GM19193 (cell line): Measurements from ENCODE around the gene CSPG4.
A peak's percentile ranks its signal among the peaks of the same experiment; 100 is the strongest.

Experiments used
- POLR2A ChIP-seq: IDR thresholded peaks from 4 replicates; pipeline ENCODE4 v1.6.1; 2011; ENCODE audit not compliant: insufficient read depth, insufficient read length; ENCODE audit errors: extremely low read depth

CSPG4 gene

DNA sequence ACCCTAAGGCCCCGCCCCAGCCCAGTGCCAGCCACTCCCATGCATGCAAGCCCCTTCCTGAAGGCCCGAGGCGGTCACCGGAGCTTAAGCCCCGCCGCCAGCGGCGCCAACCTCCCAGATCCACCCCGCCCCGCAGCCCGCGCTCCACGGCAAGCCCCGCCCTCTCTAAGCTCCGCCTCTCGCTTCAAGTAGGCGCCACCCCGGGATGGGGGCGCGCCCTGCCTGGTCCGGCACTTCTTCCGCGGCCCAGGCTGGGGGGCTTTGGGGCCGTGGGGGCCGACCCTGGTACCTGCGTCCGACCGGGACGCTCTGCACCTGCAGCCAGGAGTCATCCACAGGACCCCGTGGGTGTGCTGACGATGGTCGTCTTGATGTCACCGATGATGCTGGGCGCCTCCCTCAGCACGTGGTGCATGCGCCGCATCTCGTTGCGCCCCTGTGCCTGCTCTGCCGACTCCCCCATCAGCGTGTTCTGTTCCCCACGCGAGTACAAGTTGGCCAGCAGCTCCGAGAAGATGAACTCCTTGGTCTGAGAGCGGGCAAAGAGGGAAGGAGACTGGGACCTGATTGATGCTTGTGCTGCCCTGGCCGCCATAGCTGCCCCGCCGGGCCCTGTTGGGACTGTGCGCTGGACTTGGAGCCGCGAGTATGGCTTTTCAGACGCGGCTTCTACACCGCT is 26.1 kb upstream of the CSPG4 start:
- no peak for TF ChIP-seq POLR2A

DNA sequence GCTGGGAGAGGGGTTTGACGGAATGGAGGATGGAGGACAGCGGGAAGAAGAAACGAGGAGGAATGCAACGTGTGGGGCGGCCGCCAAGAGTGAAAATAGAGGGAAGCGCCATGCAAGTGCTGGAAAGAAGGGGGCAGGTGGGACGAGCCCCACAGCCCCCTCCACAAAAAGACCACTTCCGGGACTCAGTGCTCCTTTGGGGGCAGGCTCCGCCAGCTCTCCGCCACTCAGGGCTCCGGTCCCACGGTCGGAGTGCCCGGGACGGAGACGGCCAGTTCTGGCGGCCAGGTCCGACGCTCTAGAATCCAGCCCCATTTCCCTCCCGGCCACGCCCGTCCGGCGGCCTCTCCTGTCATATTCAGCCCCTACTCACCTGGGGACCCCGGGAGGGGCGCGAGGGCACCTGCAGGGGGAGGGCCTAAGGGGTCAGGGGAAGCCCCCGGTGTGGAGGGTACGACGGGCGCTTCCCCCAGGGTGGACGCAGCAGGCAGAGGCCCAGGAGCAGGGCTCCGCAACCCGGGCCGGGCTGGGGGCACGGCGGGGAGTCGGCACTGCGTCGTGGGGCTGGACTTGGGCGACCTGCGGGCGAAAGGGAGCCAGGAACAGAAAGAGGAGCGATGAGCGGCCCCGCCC is 25.5 kb upstream of the CSPG4 start:
- peak; percentile 49 for TF ChIP-seq POLR2A

DNA sequence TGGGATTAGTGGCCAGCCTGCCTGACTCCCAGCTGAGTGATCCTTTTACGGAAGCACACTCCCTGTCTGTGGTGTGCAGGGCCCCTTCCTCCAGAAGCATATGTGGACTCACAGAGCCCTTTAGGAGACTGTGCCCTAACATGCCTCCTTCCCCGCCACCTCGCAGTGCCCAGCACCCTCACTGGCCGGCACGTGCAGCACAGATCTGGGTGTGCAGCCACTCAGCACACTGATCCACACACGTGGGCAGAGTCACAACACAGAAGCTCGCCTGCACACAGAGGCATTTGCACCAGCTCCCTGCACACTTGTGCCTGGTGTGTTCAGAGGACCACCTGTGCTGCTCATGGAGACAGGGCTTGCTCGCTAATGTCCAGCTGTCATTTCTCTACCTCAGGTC is 23.6 kb upstream of the CSPG4 start:
- TF ChIP-seq POLR2A = no peak

DNA sequence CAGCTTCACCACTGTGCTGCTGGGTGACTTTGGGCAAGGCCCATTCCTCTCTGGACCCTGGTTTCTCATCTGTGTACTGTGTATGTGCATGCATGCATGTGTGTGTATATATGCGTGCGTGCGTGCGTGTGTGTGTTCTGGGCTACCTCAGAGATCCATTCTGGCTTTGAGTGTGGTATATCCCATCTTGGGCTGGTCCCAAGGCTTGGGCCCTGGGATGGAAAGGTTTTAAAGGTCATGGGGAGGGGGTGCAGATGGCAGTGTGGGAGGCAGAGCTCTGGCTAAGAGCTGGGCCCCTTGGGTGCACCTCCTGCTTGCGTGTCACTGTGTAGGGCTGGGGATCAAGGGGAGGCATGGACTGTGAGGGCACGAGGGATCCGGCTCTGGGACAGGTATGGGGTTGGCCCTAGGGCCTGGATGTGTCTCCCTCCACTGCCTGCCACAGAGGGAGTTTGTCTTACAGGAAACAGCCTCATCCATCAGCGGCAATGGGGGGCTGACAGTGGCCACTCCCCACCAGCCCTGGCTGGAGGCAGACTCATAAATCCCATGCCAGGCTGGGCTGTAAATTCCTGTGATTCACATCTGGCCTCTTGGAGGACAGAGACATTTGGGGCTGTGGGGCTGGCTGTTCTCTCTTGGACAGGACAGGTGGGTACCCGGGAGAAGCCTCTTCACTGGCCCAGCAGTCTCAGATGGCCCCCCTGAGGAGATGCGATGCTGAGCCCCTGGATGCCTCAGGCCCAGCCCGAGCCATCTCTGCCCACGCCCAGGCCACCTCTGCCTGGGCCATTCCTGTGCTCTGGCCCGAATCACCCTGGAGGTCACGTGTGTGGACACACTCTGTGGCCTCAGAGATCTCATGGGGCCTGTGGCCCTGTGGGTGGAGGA is 21.4 kb upstream of the CSPG4 start:
- no peak for TF ChIP-seq POLR2A

DNA sequence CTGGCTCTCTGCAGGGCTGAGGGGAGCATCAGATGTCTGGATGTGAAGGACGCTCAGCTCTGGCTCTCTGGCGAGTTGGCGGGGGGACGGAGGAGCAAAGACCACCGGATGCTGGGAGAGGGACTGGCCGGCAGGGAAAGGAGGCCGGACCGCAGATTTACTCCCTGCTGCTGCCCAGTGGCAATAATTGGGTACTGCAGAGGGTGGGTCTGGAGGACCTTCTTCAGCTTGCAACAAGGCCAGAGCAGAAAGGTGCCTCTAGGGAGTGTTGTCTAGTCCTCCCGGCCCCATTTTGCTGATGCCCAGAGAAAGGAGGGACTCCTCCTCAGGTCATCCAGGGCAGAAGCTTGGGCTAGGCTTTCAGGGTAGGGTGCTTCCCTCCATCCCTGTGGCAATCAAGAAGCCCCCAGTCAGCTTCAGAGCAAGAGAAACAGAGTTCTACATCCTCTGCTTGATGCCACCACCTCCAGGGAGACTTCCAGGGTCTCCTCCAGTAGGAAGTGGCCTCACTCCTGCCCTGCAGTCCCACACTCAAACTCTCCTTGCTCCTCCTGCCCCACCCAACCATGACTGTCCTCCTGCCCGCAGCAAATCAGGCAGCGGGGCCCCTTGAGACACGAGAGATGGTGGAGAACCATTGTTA is 20.3 kb upstream of the CSPG4 start:
- TF ChIP-seq POLR2A = no peak

DNA sequence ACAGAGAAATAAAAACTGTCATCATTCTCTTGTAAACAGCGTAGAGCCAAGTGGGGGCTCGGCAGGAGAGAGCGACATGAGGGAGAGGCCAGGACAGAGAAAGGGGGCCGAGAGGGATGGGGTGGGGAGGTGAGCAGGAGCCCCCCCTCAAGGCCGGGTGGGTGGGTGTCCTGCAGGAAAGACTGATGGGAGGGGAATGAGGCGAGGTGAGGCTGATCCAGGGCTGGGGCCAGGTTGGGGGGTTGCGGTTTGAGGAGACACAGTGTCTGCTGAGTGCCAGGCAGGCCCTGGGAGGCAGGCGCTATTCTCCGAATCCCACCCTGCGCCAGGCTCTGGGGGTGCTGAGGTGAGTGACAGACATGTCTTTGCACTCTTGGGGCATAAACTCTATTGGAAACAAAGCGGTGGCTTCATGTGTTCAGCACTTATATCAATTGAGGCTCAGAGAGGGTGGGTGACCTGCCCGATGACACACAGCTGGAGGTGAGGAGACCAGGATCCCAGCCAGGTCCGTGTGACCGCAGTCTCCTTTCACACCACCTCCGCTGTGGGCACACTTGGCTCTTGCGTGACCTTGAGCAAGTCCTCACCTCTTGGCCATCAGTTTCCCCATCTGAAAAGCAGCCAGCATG is 19.6 kb upstream of the CSPG4 start:
- TF ChIP-seq POLR2A = no peak

DNA sequence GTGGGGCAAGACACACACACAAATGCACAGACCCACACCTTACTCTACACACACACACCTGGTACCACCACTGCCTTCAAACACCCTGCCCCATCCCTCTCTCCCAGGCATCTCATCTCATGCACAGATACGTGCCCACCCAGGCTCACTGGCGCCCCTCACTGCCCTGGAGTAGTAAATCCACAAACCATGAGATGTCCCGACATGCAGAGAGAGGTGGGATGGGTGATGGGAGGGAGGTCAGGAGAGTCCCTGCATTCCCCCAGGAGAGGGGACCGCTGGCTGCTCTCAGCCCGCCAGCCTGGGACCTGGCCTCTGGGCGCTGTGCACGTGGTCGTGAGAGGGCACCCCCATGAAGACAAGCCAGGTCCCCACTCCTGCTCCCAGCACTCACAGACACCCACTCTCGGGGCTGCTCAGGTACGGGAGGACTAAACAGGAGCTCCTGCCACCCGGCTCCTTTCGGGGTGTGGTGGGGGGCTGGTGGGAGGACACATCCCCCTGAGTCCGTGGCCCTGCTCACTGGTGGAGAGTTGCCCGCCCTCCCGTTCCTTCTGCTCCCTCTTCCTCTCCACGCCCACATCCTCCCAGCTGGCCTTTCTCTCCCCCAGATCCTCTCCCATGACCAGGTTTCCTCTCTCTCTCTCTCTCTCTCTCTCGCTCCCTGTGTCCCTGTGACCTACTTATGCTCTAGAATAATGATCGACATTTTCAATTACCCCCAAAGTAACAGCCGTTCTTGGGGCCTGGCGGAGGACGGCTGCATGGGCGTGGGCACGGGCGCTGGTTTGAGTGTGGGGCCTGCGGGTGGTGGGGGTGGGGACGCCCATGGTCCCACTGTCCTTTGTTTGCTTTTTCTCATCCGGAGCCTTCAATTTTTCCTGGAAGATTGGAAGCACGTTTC is 18.9 kb upstream of the CSPG4 start:
- TF ChIP-seq POLR2A = no peak

DNA sequence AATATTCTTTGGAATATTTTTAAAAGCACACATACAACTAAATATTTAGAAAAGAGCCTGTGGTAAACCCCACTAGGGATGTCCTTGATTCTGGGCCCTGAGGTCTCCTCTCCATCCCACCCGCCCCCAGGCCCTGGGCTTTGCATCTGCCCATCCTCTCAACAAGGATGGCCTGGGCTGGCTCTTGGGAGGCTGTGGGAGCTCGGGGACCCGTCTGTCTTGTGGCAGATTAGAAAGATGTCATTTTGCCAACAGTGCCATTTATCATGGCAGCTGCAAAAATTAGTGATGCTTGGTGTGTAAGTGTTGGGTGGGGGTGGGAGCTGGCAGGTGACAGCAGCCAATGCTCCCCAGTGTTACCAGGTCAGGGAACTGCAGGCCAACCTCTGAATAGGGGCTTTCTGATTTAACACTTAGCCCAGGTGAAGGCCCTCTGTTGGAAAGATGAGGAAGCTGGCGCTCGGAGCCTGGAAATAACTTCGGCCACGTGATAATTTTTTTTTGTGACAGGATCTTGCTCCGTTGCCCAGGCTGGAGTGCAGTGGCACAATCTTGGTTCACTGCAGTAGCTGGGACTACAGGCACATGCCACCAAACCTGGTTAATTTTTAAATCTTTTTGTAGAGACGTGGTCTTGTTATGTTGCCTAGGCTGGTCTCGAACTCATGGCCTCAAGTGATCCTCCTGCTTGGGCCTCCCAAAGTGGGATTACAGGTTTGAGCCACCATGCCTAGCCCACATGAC is 16.9 kb upstream of the CSPG4 start:
- TF ChIP-seq POLR2A = no peak

DNA sequence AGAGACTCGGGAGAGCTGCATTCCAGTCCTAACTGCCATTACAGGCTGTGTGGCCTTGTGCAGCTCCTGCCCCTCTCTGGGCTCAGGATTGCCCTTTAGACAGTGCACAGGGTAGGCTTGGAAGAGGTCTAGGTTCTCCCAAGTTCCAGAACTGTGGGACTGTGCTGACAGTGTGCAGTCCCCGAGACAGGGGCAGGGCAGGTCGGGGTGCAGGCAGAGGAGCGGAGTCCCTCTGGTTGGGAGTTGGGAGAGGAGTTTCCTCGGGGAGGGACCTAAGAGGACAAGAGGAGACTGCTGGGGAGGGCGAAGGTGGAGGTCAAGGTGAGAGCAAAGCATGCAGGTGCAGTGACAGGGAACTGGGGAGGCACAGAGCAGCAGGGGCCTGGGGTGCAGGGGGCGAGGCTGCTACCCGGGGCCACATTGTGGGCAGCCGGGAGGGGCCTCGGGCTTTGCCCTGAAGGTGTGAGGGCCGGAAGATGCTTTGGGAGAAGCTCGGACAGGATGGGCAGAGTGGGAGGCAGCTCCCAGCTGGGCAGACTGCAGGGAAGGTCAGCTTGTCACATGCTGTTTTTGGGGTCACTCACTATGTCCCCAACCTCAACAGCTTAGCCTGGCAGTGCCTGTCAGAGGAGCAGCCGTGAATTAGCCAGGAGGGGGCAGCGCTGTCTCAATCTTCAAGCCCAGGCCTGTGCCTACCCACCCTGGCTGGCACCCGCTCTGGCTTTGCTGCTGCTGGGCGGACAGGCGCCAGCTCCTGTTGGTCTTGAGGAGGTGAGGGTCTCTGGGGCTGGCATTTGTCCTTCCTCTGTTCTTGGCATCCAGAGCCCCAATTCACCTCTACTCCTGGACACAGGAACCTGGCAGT is 15.4 kb upstream of the CSPG4 start:
- TF ChIP-seq POLR2A = no peak

DNA sequence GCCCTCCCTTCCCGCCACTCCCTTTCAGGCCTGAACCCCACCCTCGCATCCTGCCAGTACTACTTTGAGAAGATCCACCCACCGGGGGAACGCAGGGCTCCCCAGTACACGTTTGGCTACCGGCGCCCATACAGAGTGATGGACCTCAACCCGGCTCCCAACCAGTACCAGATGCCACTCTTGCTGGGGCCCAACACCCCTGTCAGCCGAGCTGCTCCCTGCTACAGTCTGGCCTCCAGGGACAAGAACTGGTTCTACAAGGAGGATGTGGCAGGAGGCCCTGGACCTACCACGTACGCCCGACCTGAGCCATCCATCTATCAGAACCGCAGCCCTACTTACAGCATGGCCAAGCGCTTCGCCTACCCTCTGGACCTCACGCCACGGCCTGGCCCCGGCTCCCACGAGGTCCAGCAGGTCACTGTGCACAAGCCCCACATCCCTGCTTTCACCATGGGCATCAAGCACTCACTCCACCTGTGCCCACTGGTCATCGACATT is 14.4 kb upstream of the CSPG4 start:
- TF ChIP-seq POLR2A = no peak

DNA sequence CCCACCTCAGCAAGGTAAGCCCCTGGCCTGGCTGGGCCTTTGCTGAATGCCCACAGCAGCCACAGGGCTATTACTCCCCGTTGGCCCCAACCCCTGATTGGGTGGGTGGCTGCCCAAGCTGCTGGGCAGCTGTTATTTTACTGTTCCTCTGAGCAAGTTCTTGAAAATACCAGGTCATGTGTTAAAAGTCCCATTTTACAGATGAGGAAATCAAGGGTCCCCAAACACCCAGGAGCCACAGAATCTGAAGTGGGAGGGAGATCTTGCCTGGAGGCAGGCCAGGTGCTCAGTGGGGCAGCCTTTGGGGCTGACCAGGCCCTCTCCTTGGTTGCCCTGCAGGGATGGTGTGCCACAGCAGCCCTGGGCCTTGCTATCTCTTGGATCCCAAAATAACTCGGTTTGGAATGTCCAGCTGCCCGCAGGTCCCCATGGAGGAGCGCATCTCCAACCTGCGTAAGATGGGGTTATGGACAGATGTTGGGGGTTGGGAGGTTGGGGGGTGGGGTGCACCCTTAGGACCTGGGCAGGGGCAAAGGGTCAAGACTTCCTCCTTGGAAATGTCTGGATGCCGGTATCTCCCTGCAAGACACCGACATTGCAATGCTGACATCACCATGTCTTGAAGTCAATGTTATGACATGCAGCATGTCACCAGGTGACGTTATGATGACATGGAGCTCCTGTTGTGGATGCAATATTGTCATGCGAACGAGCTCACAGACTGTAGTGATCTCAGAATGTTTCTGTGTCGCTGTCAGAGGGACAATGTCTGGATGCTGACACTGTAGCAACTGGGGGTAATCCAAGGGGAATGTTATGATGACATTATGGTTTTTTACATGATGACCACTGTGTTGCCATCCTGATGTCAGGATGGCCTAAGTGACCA is 13.3 kb upstream of the CSPG4 start:
- TF ChIP-seq POLR2A = no peak
